Central memory CD4-positive, alpha-beta T cell (primary cell): ENCODE data around the gene PLB1.

ENCODE experiments used
- DNase-seq: peaks from one replicate; pipeline ENCODE4 v3.0.0; 2022

PLB1 gene

DNA sequence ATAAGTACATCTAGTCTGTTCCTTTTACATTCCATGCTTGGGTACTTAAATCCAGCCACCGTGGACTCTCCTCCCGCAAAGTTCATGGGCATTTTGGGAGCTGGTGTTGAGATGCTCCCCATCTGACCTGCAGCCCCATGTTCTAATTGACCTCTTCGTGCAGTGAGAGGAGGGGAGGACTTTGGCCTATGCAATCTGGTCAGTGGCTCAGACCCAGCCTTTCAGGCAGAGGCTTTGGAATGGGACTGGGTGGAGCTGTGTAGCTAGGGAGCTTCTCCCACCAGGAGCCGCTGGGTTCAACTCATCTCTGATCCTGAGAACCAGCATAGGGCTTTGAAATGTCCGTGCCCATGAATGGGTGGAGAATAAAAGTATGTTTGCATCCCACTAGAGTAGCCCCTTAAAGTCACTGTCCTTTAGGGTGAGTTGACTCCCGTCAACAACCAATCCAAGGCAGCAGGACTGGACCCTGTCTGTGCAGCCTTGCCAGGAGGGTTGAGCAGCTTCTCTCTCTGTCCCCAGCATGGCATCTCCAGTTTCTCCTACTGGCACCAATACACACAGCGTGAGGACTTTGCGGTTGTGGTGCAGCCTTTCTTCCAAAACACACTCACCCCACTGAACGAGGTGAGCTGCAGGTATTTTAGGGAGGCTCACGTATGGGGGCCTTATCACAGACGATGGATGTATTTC is 135.8 kb downstream of the PLB1 start:
- DNase-seq = no peak

GRCh38 chr2:28632791-28633190 is 136.9 kb downstream of the PLB1 start:
- no peak for DNase-seq

DNA sequence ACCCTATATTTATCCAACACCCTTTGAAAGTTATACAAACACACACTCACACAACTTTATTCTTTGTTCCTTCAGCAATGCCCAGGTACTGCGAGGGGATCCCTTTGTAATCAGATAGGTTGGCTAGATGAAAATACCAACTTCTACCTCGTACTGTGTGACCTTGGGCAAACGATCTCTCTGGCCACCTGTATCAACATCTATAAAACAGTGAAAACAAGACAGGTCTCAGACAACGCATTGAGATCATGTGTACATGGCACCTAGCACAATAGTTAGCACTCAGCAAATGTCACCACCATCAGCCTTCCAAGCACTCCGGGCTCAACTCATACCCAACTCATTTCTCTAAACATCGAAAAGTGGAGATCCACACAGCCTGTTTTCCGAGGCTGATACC is 137.3 kb downstream of the PLB1 start:
- no peak for DNase-seq

GRCh38 chr2:28633746-28634145 is 137.9 kb downstream of the PLB1 start:
- no peak for DNase-seq

DNA sequence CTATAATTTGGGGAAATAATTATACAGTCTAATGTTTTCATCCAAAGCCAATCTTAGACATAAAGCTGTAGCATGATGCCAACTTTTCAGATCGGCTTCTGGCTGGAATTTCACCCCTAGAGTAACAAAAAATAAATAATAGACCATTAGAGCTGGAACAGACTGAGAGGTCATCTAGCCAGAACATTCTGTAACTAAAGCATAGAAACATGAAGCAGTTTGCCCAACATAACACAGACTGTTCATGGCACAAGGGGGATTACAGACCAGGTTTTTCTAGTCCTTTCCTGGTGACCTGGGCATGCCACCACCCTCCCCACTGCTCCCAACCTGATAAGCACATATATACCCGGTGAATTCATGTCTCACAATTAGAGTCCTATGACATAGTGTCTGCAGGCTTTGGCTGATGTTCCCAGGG is 139.3 kb downstream of the PLB1 start:
- DNase-seq = no peak

DNA sequence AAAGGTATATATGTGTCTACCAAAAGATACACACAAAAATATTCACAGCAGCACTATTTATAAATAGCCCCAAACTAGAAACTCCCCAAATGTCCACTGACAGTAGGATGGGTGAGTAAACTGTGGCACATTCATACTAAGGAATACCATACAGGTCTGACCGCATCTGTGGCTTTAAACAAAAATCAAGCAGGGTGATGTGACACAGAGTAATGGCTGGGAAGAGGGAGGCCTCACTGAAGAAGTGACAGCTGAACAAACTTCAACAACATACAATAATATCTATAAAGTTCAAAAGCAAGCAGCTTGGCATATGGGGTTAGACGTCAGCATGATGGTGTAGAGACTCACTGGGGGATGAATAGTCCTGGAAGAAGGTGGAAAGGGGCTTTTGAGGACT is 140.6 kb downstream of the PLB1 start:
- no peak for DNase-seq

GRCh38 chr2:28637066-28638047 is 141.5 kb downstream of the PLB1 start:
- DNase-seq = no peak

- no peak for DNase-seq
These were observed 142.2 kb downstream of the PLB1 start for GRCh38 chr2:28638102-28638501.

- no peak for DNase-seq
These were observed 143.3 kb downstream of the PLB1 start for GRCh38 chr2:28639092-28639691.

GRCh38 chr2:28639836-28640235 is 144.0 kb downstream of the PLB1 start:
- DNase-seq = no peak

DNA sequence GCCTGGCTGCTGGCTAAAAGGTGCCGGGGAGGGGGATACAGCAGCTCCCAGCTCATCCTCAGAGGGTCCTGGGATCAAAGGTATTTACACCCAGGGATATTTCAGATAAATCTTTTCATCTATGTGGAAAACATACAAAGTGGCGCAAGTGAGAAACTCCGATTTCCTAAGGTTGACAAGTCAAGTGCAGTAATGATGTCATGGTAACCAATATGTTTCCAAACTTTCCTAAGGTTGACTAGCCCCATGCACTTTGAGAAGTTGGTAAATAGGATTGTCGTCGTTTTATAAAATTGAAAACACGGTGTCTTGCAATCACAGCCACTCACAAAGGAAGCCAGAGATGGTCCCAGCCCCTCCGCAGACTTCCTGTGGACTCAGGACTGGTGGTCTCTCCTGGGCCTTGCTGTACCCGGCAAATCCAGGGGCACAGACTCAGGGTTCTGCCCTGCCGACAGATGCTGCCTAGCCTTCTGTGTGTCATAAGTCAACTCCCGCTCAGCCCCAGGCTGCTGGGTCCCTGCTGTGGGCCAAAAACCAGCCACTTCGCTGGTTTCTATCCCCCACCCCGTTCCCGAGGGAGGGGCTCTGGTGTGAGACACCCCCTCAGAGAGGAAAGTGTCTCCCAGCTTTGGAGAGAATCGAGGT is 144.5 kb downstream of the PLB1 start:
- DNase-seq = no peak

- no peak for DNase-seq
These were observed 145.0 kb downstream of the PLB1 start for GRCh38 chr2:28640908-28641300.

GRCh38 chr2:28642796-28643195 is 146.9 kb downstream of the PLB1 start:
- no peak for DNase-seq

DNA sequence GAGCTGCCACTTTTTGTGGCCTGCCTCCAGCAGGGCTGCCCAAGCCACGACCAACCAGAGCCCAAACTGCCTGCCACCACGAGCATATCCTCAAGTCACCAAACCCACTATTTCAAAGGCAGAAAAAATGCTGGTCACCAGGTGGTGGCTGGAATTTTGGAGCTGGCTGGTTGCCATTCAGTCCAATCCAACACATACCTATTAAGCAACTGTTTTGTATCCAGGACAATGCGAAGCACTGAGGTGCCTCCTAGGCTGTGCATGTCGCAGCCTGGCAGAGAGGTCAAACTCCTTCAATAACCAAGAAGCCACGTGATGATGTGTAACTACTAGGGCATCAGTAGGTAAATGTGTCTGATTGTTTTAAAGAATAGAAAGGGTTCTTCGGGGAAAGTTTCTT is 147.5 kb downstream of the PLB1 start:
- no peak for DNase-seq

DNA sequence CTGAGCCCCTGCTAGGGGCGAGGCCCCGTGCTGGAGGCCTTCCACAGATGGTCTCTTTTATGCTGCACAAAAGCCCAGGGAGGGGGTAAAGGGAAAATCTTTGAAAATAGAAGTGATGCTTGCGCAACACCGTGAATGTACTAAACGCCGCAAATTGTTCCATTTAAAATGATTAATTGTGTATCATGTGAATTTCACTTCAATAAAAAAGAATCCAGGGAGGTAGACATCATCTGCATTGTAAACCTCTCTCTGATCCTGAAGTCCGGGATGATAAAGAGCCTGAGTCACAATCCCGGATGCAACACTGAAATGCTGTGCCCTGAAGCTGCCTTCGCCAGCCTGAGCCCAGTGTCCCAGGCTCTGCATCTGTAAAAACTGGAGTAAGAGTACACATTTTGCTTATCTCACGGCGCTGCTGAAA is 148.1 kb downstream of the PLB1 start:
- no peak for DNase-seq

- DNase-seq = no peak
These were observed 148.9 kb downstream of the PLB1 start for GRCh38 chr2:28644760-28645159.

GRCh38 chr2:28645553-28645952 is 149.7 kb downstream of the PLB1 start:
- DNase-seq = no peak

DNA sequence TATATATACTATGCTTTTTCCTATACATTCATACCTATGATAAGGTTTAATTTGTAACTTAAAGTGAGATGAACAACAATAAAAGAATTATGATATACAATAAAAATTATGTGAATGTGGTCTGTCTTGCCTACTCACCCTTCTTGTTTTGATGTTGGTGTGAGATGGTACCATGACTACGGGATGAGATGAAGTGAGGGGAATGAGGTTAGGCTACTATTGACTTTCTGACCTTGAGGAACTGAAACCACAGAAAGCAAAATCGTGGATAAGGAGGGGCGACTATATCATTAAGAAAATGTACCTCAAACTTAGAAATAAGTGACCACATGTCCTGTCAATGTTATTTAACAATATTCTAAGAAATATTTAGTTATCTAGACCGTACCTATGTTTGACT is 151.8 kb downstream of the PLB1 start:
- DNase-seq = no peak

GRCh38 chr2:28648147-28648546 is 152.3 kb downstream of the PLB1 start:
- DNase-seq = no peak

DNA sequence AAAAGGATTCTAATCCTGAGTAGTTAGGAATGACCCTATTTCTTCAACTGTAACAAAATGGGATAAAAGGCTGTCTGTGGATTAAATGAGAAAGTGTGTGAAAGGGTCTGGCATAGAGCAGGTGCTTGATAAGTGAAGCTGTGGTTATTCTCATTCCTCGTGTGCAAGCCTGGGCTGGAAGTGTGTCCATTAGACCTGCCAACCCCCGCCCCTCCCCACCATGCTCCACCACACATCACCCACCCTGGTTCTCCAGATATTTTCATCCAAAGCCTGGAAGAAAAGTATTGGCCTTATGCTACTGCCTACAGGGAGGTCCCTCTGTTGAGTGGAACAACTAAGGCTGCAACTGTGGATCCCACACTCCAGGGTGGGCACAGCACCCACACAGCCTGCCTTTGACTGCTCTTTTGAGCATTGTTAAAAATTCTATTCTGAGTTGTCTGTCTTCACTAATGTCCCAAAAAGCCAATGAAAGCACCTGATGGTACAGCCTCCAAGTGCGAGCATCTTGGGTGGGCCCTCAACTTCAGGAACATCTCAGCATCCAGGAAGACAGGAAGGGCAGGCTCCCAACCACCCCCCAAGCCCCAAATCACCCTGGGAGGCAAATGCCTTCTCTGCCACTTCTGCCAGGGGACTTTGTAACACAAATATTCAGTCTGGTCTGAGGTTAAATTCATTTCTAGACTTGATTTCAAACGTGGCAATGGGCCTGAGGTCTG is 153.0 kb downstream of the PLB1 start:
- DNase-seq = no peak

GRCh38 chr2:28649481-28650265 is 153.8 kb downstream of the PLB1 start:
- DNase-seq = no peak

GRCh38 chr2:28650266-28650584 is 154.4 kb downstream of the PLB1 start:
- no peak for DNase-seq
